A673 (cell line): ENCODE results near the gene SIM2. TPM values are rescaled to one million over a fixed set of nuclear protein-coding genes. Genes with fewer than 3 reads are reported as not detected.

Source experiments
- BruUV-seq: library from RNA; stranded (reverse); fragments of 400-500 nt; replicated peaks from 2 replicates; lab custom pipeline; 2021; lab: Mats Ljungman, UMichigan
- CTCF ChIA-PET: fragments of 300-600 bp; sonication (Branson Sonifier 250); formaldehyde crosslinking; loops from one replicate; lab custom pipeline; 2022; ENCODE audit warnings: antibody characterized with exemption; lab: Charles Lee
- POLR2A ChIA-PET: fragments of 300-600 bp; sonication (Branson Sonifier 250); formaldehyde crosslinking; loops from one replicate; lab custom pipeline; 2022; ENCODE audit warnings: antibody characterized with exemption; ENCODE audit not compliant: low non-redundant PET; lab: Charles Lee
- DNase-seq: peaks from one replicate; pipeline ENCODE4 v3.0.0-alpha.2; 2015; ENCODE audit warnings: low spot score
- H3K27ac ChIP-seq: fragments of 200-600 bp; sonication (generic); 2 replicates; pipeline ENCODE4 v1.5.1; 2016; ENCODE audit warnings: mixed run types, low read depth, mild to moderate bottlenecking, mixed read lengths, antibody characterized with exemption, low read length; ENCODE audit not compliant: poor library complexity, severe bottlenecking
- H3K27me3 ChIP-seq: fragments of 200-600 bp; sonication (generic); replicated peaks from 2 replicates; pipeline ENCODE4 v1.6.1; 2017; ENCODE audit warnings: mixed run types, low read depth, mild to moderate bottlenecking, mixed read lengths, antibody characterized with exemption, low read length; ENCODE audit not compliant: insufficient read depth, poor library complexity
- H3K36me3 ChIP-seq: fragments of 200-600 bp; sonication (generic); 2 replicates; pipeline ENCODE4 v1.6.1; 2016; ENCODE audit warnings: mixed run types, mild to moderate bottlenecking, mixed read lengths, antibody characterized with exemption, low read length; ENCODE audit not compliant: insufficient read depth, poor library complexity, severe bottlenecking
- H3K4me1 ChIP-seq: fragments of 200-600 bp; sonication (generic); 2 replicates; pipeline ENCODE4 v1.6.1; 2017; ENCODE audit warnings: mixed run types, mild to moderate bottlenecking, mixed read lengths, antibody characterized with exemption, low read length; ENCODE audit not compliant: insufficient read depth, poor library complexity, severe bottlenecking
- H3K4me3 ChIP-seq: fragments of 200-600 bp; sonication (generic); 2 replicates; pipeline ENCODE4 v1.5.1; 2016; ENCODE audit warnings: low read depth, mixed run types, mild to moderate bottlenecking, mixed read lengths, low read length; ENCODE audit not compliant: poor library complexity, severe bottlenecking
- H3K9me3 ChIP-seq: fragments of 200-600 bp; sonication (generic); 2 replicates; pipeline ENCODE4 v1.6.1; 2016; ENCODE audit warnings: mixed run types, low read depth, mild to moderate bottlenecking, mixed read lengths, antibody characterized with exemption, low read length; ENCODE audit not compliant: poor library complexity, severe bottlenecking
- CTCF ChIP-seq: fragments of 300-800, 200-600 bp; sonication (generic); conservative IDR thresholded peaks from 2 replicates; pipeline ENCODE4 v1.5.1; 2017; ENCODE audit warnings: low read depth, mild to moderate bottlenecking, antibody characterized with exemption, low read length, moderate library complexity, mixed read lengths
- EZH2 ChIP-seq: fragments of 200-600 bp; sonication (generic); IDR thresholded peaks from 2 replicates; pipeline ENCODE4 v1.6.1; 2017; ENCODE audit warnings: borderline replicate concordance, low read depth, mild to moderate bottlenecking, mixed read lengths, antibody characterized with exemption, low read length; ENCODE audit not compliant: poor library complexity, severe bottlenecking
- intact Hi-C: fragments of 100-400 bp; cut with micrococcal nuclease; formaldehyde crosslinking; loops from one replicate; pipeline ENCODE4 v1.10.0; 2022; ENCODE audit not compliant: unreplicated experiment
- total RNA-seq: library from RNA; stranded (reverse); gene quantifications from 2 replicates; pipeline ENCODE4 v1.2.3, GENCODE V29; 2021

The SIM2 gene
- total RNA-seq, 1 experiment from 2014 or later = 42.7 TPM

DNA sequence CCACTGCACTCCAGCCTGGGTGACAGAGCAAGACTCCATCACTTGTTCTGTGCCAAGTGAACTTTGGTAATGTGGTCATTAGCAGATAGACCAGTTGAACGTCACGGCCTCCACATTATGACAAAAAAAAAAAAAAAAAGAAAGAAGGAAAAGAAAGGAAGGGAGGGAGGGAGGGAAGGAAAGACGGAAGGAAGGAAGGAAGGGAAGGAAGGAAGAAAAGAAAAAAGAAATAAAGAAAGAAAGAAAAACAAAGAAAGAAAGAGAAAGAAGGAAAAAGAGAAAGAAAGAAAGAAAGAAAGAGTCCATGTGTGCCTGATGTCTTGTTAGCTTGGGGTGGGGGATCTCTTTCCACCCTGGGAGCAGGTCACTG lies 45.3 kb downstream of the SIM2 start:
- no TSS peak for BruUV-seq
- no peak overlapping the region for H3K4me3 ChIP-seq
- no peak for DNase-seq
- H3K27me3 ChIP-seq = no peaks in the 10 kb centered on the region
- H3K9me3 ChIP-seq = no peaks in the 10 kb centered on the region
- H3K27ac ChIP-seq = no peak overlapping the region
- CTCF ChIA-PET = no interaction called here
- intact Hi-C loops = no loop called here
- no peak for TF ChIP-seq EZH2
- no peak for TF ChIP-seq CTCF
- POLR2A ChIA-PET = interaction anchor here (0.7 kb wide), 1 partner anchor 103 kb away, joined by 5 read pairs; no protein-coding TSS in a partner anchor
- H3K4me1 ChIP-seq = peaks cover 21% of the 10 kb centered on the region
- peaks cover 48% of the 10 kb centered on the region for H3K36me3 ChIP-seq

DNA sequence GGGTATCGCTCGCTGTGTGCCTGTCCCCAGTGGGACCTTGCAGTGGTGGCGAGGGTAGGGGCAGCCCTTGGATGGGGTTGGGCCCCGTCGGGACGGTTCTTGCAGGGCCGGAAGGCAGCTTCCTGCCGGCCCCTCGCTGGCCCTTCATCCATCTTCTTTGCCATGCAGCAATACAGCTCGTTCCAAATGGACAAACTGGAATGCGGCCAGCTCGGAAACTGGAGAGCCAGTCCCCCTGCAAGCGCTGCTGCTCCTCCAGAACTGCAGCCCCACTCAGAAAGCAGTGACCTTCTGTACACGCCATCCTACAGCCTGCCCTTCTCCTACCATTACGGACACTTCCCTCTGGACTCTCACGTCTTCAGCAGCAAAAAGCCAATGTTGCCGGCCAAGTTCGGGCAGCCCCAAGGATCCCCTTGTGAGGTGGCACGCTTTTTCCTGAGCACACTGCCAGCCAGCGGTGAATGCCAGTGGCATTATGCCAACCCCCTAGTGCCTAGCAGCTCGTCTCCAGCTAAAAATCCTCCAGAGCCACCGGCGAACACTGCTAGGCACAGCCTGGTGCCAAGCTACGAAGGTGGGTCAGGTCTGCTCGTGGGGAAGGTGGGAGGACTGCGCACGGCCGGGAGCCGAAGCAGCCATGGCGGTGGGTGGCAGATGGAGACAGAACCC lies 45.8 kb downstream of the SIM2 start:
- Histone ChIP-seq H3K4me1 (peaks cover 26% of the 10 kb centered on the region), H3K9me3 (no peaks in the 10 kb centered on the region), H3K4me3 (no peak overlapping the region), H3K27ac (peak overlapping the region; percentile 7), H3K27me3 (no peaks in the 10 kb centered on the region), H3K36me3 (peaks cover 44% of the 10 kb centered on the region)
- intact Hi-C loops = no loop called here
- DNase-seq = peak; percentile 57
- ChIA-PET POLR2A (interaction anchor here (0.7 kb wide), 1 partner anchor 103 kb away, joined by 5 read pairs; no protein-coding TSS in a partner anchor), CTCF (no interaction called here)
- TF ChIP-seq CTCF (no peak), EZH2 (no peak)
- no TSS peak for BruUV-seq

GRCh38 chr21:36745459-36745858 lies 46.5 kb downstream of the SIM2 start:
- no peak for TF ChIP-seq EZH2
- TF ChIP-seq CTCF = no peak
- Histone ChIP-seq H3K27me3 (no peaks in the 10 kb centered on the region), H3K27ac (no peak overlapping the region), H3K4me1 (peaks cover 34% of the 10 kb centered on the region), H3K9me3 (no peaks in the 10 kb centered on the region), H3K36me3 (peaks cover 44% of the 10 kb centered on the region), H3K4me3 (no peak overlapping the region)
- ChIA-PET POLR2A (no interaction called here), CTCF (no interaction called here)
- intact Hi-C loops = no loop called here
- DNase-seq = no peak
- no TSS peak for BruUV-seq
